HepG2 (cell line): ENCODE measurements around the gene RPGR. TPM values are rescaled to one million over a fixed set of nuclear protein-coding genes. Genes with fewer than 3 reads are reported as not detected.

ENCODE experiments used
- ATAC-seq: fragments of 200-7000 bp; cut with Tn5 transposase; 3 replicates; pipeline ENCODE4 v1.9.1; 2020; ENCODE audit warnings: mild to moderate bottlenecking, moderate library complexity
- BruUV-seq: library from RNA; stranded (reverse); fragments of 400-500 nt; replicated peaks from 2 replicates; lab custom pipeline; 2021; lab: Mats Ljungman, UMichigan
- CTCF ChIA-PET: fragments of 300-600 bp; formaldehyde crosslinking; extraction: SDS; loops from one replicate; lab custom pipeline; 2021; ENCODE audit warnings: low total read pairs, inconsistent platforms, low intra/inter-chr PET ratio; lab: Yijun Ruan, JAX
- POLR2A ChIA-PET: fragments of 350-600 bp; sonication (Branson Sonifier 250); formaldehyde crosslinking; loops from one replicate; lab custom pipeline; 2020; ENCODE audit warnings: antibody characterized with exemption, inconsistent platforms; lab: Yijun Ruan, JAX
- DNase-seq: peaks from one replicate; pipeline ENCODE4 v3.0.0-alpha.2; 2015; ENCODE audit warnings: low spot score
- FAIRE-seq: peaks from 3 replicates; lab custom pipeline; 2011; peaks lifted over from hg19 to GRCh38; lab: Jason Lieb, UNC
- H2AFZ ChIP-seq: one replicate; pipeline ENCODE4 v1.6.1; 2011; ENCODE audit warnings: low read length, inconsistent platforms
- H3K27ac ChIP-seq: fragments of 300-600 bp; 3 replicates; pipeline ENCODE4 v1.8.0; 2011; ENCODE audit warnings: mixed run types, mild to moderate bottlenecking, mixed read lengths, low read length, inconsistent platforms; ENCODE audit not compliant: insufficient read depth; ENCODE audit errors: extremely low read length
- H3K27me3 ChIP-seq, 2 experiments: fragments of 200-600 bp in 1 of 2; 2 replicates in 1 of 2; 3 replicates in 1 of 2; pipeline versions ENCODE4 v1.6.0 to v1.8.0; 2011; ENCODE audit warnings: low read length in 2 of 2, mild to moderate bottlenecking in 2 of 2, moderate library complexity in 2 of 2, inconsistent platforms in 1 of 2; ENCODE audit not compliant: insufficient read depth in 2 of 2, control insufficient read depth in 1 of 2
- H3K36me3 ChIP-seq, 2 experiments: fragments of 200-600 bp in 1 of 2; replicated peaks in 1 of 2; 2 replicates in 1 of 2; 3 replicates in 1 of 2; pipeline versions ENCODE4 v1.5.1 to v1.8.0; 2011; ENCODE audit warnings: low read length in 2 of 2, inconsistent platforms in 1 of 2; ENCODE audit not compliant: insufficient read depth in 2 of 2, control insufficient read depth in 1 of 2
- H3K4me1 ChIP-seq: 2 replicates; pipeline ENCODE4 v1.5.1; 2012; ENCODE audit warnings: low read length, inconsistent platforms; ENCODE audit not compliant: insufficient read depth
- H3K4me2 ChIP-seq: 2 replicates; pipeline ENCODE4 v1.6.0; 2011; ENCODE audit warnings: low read depth, low read length, inconsistent platforms
- H3K4me3 ChIP-seq, 3 experiments: fragments of 200-600 bp in 1 of 3; sonication (generic), shearing (Covaris generic) in 1 of 3; replicated peaks in 1 of 3; 2 replicates each; pipeline ENCODE4 v1.5.1; 2011 to 2016; ENCODE audit warnings: low read length in 3 of 3, inconsistent platforms in 2 of 3, low read depth in 2 of 3, mild to moderate bottlenecking in 2 of 3, control low read depth in 1 of 3, mixed read lengths in 1 of 3; ENCODE audit not compliant: insufficient read depth in 1 of 3
- H3K79me2 ChIP-seq: one replicate; pipeline ENCODE4 v1.6.1; 2011; ENCODE audit warnings: low read length, inconsistent platforms; ENCODE audit not compliant: insufficient read depth
- H3K9ac ChIP-seq: 2 replicates; pipeline ENCODE4 v1.6.0; 2011; ENCODE audit warnings: mild to moderate bottlenecking, low read depth, low read length, inconsistent platforms; ENCODE audit not compliant: insufficient read depth
- H3K9me3 ChIP-seq: 2 replicates; pipeline ENCODE4 v1.5.1; 2012; ENCODE audit warnings: mild to moderate bottlenecking, low read length
- H4K20me1 ChIP-seq: 2 replicates; pipeline ENCODE4 v1.6.0; 2011; ENCODE audit warnings: inconsistent platforms, mild to moderate bottlenecking, low read length, moderate library complexity; ENCODE audit not compliant: insufficient read depth
- GABPA ChIP-seq, 2 experiments: IDR thresholded peaks; 2 replicates each; pipeline ENCODE4 v1.6.1; 2011 to 2016; ENCODE audit warnings: low read depth in 2 of 2, low read length in 1 of 2, missing biosample characterization in 1 of 2, missing genetic modification characterization in 1 of 2
- HMG20A ChIP-seq: IDR thresholded peaks from 2 replicates; pipeline ENCODE4 v1.6.1; 2016; ENCODE audit warnings: borderline replicate concordance
- HNF4G ChIP-seq, 2 experiments: sonication (generic) in 1 of 2; formaldehyde crosslinking in 1 of 2; IDR thresholded peaks; 2 replicates each; pipeline versions ENCODE4 v1.4.0 to v1.6.1; 2011 to 2020; ENCODE audit warnings: borderline replicate concordance in 2 of 2, low read depth in 2 of 2, mild to moderate bottlenecking in 2 of 2, low read length in 1 of 2, missing genetic modification reagents in 1 of 2, moderate library complexity in 1 of 2
- IKZF4 ChIP-seq: sonication (generic); formaldehyde crosslinking; IDR thresholded peaks from 2 replicates; pipeline ENCODE4 v1.5.1; 2020; ENCODE audit warnings: borderline replicate concordance, mild to moderate bottlenecking, low read depth, missing genetic modification reagents; ENCODE audit errors: not compliant biosample characterization
- MBD4 ChIP-seq: IDR thresholded peaks from 2 replicates; pipeline ENCODE4 v1.6.1; 2012; ENCODE audit warnings: low read length, inconsistent platforms, borderline replicate concordance
- MTF1 ChIP-seq: sonication (generic); formaldehyde crosslinking; IDR thresholded peaks from 2 replicates; pipeline ENCODE4 v1.5.0; 2020; ENCODE audit warnings: missing genetic modification reagents
- PHF20 ChIP-seq: sonication (generic); formaldehyde crosslinking; IDR thresholded peaks from 2 replicates; pipeline ENCODE4 v1.5.0; 2020; ENCODE audit warnings: mild to moderate bottlenecking, missing genetic modification reagents
- RFX5 ChIP-seq: IDR thresholded peaks from 2 replicates; pipeline ENCODE4 v1.6.1; 2011; ENCODE audit warnings: low read depth, low read length, improper control_type of control experiment
- ZKSCAN8 ChIP-seq: IDR thresholded peaks from 2 replicates; pipeline ENCODE4 v1.6.1; 2016; ENCODE audit warnings: borderline replicate concordance, missing genetic modification reagents, missing compliant biosample characterization
- ZNF451 ChIP-seq: sonication (generic); formaldehyde crosslinking; IDR thresholded peaks from 2 replicates; pipeline ENCODE4 v1.5.0; 2020; ENCODE audit warnings: mild to moderate bottlenecking, missing genetic modification reagents
- ZNF550 ChIP-seq: sonication (generic); formaldehyde crosslinking; IDR thresholded peaks from 2 replicates; pipeline ENCODE4 v1.4.0; 2020; ENCODE audit warnings: mild to moderate bottlenecking, missing genetic modification reagents, borderline replicate concordance
- ZNF660 ChIP-seq: sonication (generic); formaldehyde crosslinking; IDR thresholded peaks from 2 replicates; pipeline ENCODE4 v1.5.1; 2020; ENCODE audit warnings: mild to moderate bottlenecking, low read depth, missing genetic modification reagents, borderline replicate concordance
- ZNF777 ChIP-seq: sonication (generic); formaldehyde crosslinking; IDR thresholded peaks from 2 replicates; pipeline ENCODE4 v1.4.0; 2020; ENCODE audit warnings: missing genetic modification reagents
- WGBS: methylation state at CpG from one replicate; pipeline ENCODE4 v1.1.6; 2017; ENCODE audit warnings: low lambda C conversion rate; 5-methylcytosine and 5-hydroxymethylcytosine counted together
- in situ Hi-C: cut with HindIII; loops from 2 replicates; pipeline ENCODE4 v1.10.0; 2017; ENCODE audit warnings: low pct_unique_long_range_greater_than_20kb; ENCODE audit not compliant: extremely low pct_ligation_motif_present
- intact Hi-C: fragments of 100-400 bp; cut with micrococcal nuclease; formaldehyde crosslinking; loops from one replicate; pipeline ENCODE4 v1.10.0; 2022; ENCODE audit not compliant: unreplicated experiment
- polyA plus RNA-seq, 8 experiments: library from polyadenylated mRNA; depleted of rRNA in 3 of 8; stranded (reverse) in 7 of 8; unstranded in 1 of 8; fragments of >200 nt; fragmentation: Illumina TruSeq in 4 of 8; extraction: Trizol in 4 of 8; gene quantifications; 2 replicates each; pipeline versions ENCODE4 v1.2.1 to v1.2.3, GENCODE V29; 2011 to 2016; ENCODE audit warnings: low read depth in 4 of 8, missing spikeins in 1 of 8, mixed read lengths in 1 of 8; ENCODE audit not compliant: insufficient read depth in 1 of 8
- total RNA-seq, 5 experiments: library from RNA; depleted of rRNA; stranded (reverse); fragments of >200 nt; fragmentation: Illumina TruSeq; extraction: Trizol; gene quantifications; 2 replicates each; pipeline ENCODE4 v1.2.3, GENCODE V29; 2016; ENCODE audit warnings: low read depth in 1 of 5
- TF ChIP-seq, protein P1 (sequence below): sonication (generic); formaldehyde crosslinking; IDR thresholded peaks from 2 replicates; pipeline ENCODE4 v1.8.1; 2023; ENCODE audit warnings: mild to moderate bottlenecking, moderate library complexity, missing genetic modification reagents
- TF ChIP-seq, protein P2 (sequence below): sonication (generic); formaldehyde crosslinking; IDR thresholded peaks from 2 replicates; pipeline ENCODE4 v1.8.0; 2022; ENCODE audit warnings: mild to moderate bottlenecking, missing genetic modification reagents, moderate library complexity
- TF ChIP-seq, protein P3 (sequence below): sonication (generic); formaldehyde crosslinking; IDR thresholded peaks from 2 replicates; pipeline ENCODE4 v1.4.0; 2020; ENCODE audit warnings: missing genetic modification reagents, mild to moderate bottlenecking, borderline replicate concordance
- TF ChIP-seq, protein P4 (sequence below): IDR thresholded peaks from 2 replicates; pipeline ENCODE4 v1.6.1; 2016; ENCODE audit warnings: low read depth, borderline replicate concordance
- TF ChIP-seq, protein P5 (sequence below): sonication (generic); formaldehyde crosslinking; IDR thresholded peaks from 2 replicates; pipeline ENCODE4 v1.4.0; 2020; ENCODE audit warnings: mild to moderate bottlenecking, missing genetic modification reagents
- TF ChIP-seq, protein P6 (sequence below): sonication (generic); formaldehyde crosslinking; IDR thresholded peaks from 2 replicates; pipeline ENCODE4 v1.4.0; 2020; ENCODE audit warnings: low read depth, mild to moderate bottlenecking, missing genetic modification reagents

Gene RPGR
- total and polyA plus RNA-seq, 2 of the 13 experiments (the other 11 are each of a cell fraction or from before 2014, with no cell fraction given) = 2.1 to 12.1 TPM

DNA sequence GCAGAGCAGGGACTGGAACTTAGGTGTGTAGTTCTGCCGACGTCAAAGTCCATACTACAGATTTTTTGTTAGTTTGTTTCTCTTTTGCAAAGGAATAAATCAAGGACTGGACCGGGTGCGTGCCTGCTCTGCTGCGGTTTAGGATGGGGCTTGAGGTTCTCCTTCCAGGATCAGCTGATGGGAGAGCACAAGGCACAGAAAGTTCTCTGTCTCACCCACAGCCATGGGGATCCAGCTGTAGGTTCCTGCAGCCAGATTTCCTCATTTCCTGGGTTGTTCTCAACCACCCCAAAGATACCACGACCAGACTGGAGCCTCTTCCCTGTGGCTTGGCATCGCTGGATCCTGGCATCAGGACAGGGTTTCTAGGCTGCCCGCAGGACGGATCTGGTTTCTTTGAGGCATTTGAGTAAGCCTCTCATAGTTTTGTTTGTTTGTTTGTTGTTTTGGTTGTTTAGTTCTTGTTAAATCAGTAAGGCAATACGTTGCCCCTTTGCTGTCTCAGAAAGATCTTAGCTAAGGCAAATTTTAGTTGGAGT is 105.8 kb downstream of the RPGR start:
- no peak overlapping the region for H3K4me3 ChIP-seq
- TF ChIP-seq HMG20A (CRISPR knock-in tag) (no peak), MTF1 (CRISPR knock-in tag) (no peak), IKZF4 (CRISPR knock-in tag) (no peak), GABPA (IDR thresholded peaks at IDR 0.05; ENCODE audit: low read depth, low read length) (no peak), GABPA (CRISPR knock-in tag; IDR thresholded peaks at IDR 0.05; ENCODE audit: low read depth) (no peak), ZKSCAN8 (CRISPR knock-in tag) (no peak), HNF4G (IDR thresholded peaks at IDR 0.05; ENCODE audit: borderline replicate concordance, low read depth, low read length) (no peak), HNF4G (CRISPR knock-in tag; IDR thresholded peaks at IDR 0.05; ENCODE audit: borderline replicate concordance, low read depth) (no peak), RFX5 (no peak), ZNF660 (CRISPR knock-in tag) (no peak), ZNF777 (no peak), PHF20 (CRISPR knock-in tag) (no peak), MBD4 (no peak), ZNF451 (no peak), ZNF550 (CRISPR knock-in tag) (no peak)
- TF ChIP-seq, protein P1, sequence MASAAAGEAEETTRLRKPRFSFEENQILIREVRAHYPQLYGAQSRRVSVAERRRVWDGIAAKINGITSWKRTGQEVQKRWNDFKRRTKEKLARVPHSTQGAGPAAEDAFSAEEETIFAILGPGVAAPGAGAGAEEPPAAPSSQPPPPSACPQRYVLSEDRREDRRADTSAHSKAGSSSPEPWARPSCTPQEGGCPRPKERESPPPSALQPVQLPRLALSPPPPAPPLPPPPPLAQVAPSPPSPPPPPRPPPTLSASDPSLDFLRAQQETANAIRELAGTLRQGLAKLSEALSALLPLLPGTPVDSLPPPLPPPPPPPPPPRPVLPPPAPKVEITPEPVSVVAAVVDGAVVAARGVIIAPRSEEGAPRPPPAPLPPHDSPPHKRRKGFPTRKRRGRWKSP = no peak
- TF ChIP-seq, protein P2, sequence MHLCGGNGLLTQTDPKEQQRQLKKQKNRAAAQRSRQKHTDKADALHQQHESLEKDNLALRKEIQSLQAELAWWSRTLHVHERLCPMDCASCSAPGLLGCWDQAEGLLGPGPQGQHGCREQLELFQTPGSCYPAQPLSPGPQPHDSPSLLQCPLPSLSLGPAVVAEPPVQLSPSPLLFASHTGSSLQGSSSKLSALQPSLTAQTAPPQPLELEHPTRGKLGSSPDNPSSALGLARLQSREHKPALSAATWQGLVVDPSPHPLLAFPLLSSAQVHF (CRISPR knock-in tag) = no peak
- TF ChIP-seq, protein P3, sequence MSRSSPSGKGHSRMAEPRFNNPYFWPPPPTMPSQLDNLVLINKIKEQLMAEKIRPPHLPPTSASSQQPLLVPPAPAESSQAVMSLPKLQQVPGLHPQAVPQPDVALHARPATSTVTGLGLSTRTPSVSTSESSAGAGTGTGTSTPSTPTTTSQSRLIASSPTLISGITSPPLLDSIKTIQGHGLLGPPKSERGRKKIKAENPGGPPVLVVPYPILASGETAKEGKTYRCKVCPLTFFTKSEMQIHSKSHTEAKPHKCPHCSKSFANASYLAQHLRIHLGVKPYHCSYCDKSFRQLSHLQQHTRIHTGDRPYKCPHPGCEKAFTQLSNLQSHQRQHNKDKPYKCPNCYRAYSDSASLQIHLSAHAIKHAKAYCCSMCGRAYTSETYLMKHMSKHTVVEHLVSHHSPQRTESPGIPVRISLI (CRISPR knock-in tag) = no peak
- TF ChIP-seq, protein P4, sequence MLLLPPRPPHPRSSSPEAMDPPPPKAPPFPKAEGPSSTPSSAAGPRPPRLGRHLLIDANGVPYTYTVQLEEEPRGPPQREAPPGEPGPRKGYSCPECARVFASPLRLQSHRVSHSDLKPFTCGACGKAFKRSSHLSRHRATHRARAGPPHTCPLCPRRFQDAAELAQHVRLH = no peak
- TF ChIP-seq, protein P5, sequence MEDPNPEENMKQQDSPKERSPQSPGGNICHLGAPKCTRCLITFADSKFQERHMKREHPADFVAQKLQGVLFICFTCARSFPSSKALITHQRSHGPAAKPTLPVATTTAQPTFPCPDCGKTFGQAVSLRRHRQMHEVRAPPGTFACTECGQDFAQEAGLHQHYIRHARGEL = no peak
- TF ChIP-seq, protein P6, sequence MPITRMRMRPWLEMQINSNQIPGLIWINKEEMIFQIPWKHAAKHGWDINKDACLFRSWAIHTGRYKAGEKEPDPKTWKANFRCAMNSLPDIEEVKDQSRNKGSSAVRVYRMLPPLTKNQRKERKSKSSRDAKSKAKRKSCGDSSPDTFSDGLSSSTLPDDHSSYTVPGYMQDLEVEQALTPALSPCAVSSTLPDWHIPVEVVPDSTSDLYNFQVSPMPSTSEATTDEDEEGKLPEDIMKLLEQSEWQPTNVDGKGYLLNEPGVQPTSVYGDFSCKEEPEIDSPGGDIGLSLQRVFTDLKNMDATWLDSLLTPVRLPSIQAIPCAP (CRISPR knock-in tag) = no peak
- ChIA-PET POLR2A (no interaction called here), CTCF (no interaction called here)
- WGBS = 19% methylated on average over 8 of the region's 10 CpGs
- H3K9me3 ChIP-seq = no peaks in the 10 kb centered on the region
- in situ Hi-C loops (no loop called here), intact Hi-C loops (no loop called here)
- no TSS peak for BruUV-seq
- no peaks in the 10 kb centered on the region for H3K4me1 ChIP-seq
- H3K36me3 ChIP-seq = no peaks in the 10 kb centered on the region
- no peak overlapping the region for H3K27ac ChIP-seq
- H3K4me2 ChIP-seq = no peak overlapping the region
- no peak overlapping the region for H2AFZ ChIP-seq
- H3K79me2 ChIP-seq = no peaks in the 10 kb centered on the region
- no peak overlapping the region for H3K9ac ChIP-seq
- peaks cover 2 to 19% of the 10 kb centered on the region in 2 experiments; a peak in 4 of 5 replicates for H3K27me3 ChIP-seq
- H4K20me1 ChIP-seq = no peaks in the 10 kb centered on the region
- DNase-seq (no peak), FAIRE-seq (no peak), ATAC-seq (no peak)
